WTC11 (cell line): ENCODE results near the gene SPINDOC. TPM values are rescaled to one million over a fixed set of nuclear protein-coding genes. Genes with fewer than 3 reads are reported as not detected.

Experiments used
- ATAC-seq: fragments of 200-7000 bp; cut with Tn5 transposase; 2 replicates; pipeline ENCODE4 v1.10.0; 2021; ENCODE audit warnings: mild to moderate bottlenecking, moderate library complexity
- CTCF ChIA-PET: fragments of 300-600 bp; sonication (Branson Sonifier 250); formaldehyde crosslinking; loops from one replicate; lab custom pipeline; 2021; ENCODE audit warnings: antibody characterized with exemption; lab: Charles Lee
- POLR2A ChIA-PET: fragments of 350-600 bp; sonication (Branson Sonifier 250); formaldehyde crosslinking; loops from one replicate; lab custom pipeline; 2021; ENCODE audit warnings: antibody characterized with exemption; lab: Charles Lee
- DNase-seq: peaks from one replicate; pipeline ENCODE4 v3.0.0; 2021; ENCODE audit warnings: low spot score
- H3K27ac Mint-ChIP-seq: 2 replicates; pipeline ENCODE4 v1.8.0; 2021; ENCODE audit warnings: mixed read lengths
- H3K27me3 Mint-ChIP-seq: 2 replicates; pipeline ENCODE4 v1.8.0; 2021; ENCODE audit warnings: low read depth, mild to moderate bottlenecking, moderate library complexity, mixed read lengths
- H3K36me3 Mint-ChIP-seq: 2 replicates; pipeline ENCODE4 v1.8.0; 2021; ENCODE audit warnings: mixed read lengths
- H3K4me1 Mint-ChIP-seq: 2 replicates; pipeline ENCODE4 v1.8.0; 2022; ENCODE audit warnings: mixed read lengths
- H3K4me3 Mint-ChIP-seq: 2 replicates; pipeline ENCODE4 v1.8.0; 2021; ENCODE audit warnings: mild to moderate bottlenecking, moderate library complexity, mixed read lengths
- H3K9me3 Mint-ChIP-seq: 2 replicates; pipeline ENCODE4 v1.8.0; 2021; ENCODE audit warnings: mixed read lengths
- ATF1 ChIP-seq: sonication (generic); formaldehyde crosslinking; IDR thresholded peaks from 2 replicates; pipeline ENCODE4 v1.8.1; 2023; ENCODE audit warnings: mild to moderate bottlenecking, moderate library complexity, missing genetic modification reagents
- CREB1 ChIP-seq: sonication (generic); formaldehyde crosslinking; IDR thresholded peaks from 2 replicates; pipeline ENCODE4 v1.8.0; 2023; ENCODE audit warnings: mild to moderate bottlenecking, missing genetic modification reagents
- CREM ChIP-seq: sonication (generic); formaldehyde crosslinking; IDR thresholded peaks from 2 replicates; pipeline ENCODE4 v1.8.1; 2022; ENCODE audit warnings: mild to moderate bottlenecking, missing genetic modification reagents, moderate library complexity
- NFATC4 ChIP-seq: fragments of 250-450 bp; sonication (Bioruptor Pico); IDR thresholded peaks from 2 replicates; pipeline ENCODE4 v1.9.0; 2021; ENCODE audit warnings: mild to moderate bottlenecking
- NFE2L1 ChIP-seq: sonication (generic); formaldehyde crosslinking; IDR thresholded peaks from 2 replicates; pipeline ENCODE4 v1.8.1; 2023; ENCODE audit warnings: missing genetic modification reagents
- RELA ChIP-seq: sonication (generic); formaldehyde crosslinking; IDR thresholded peaks from 2 replicates; pipeline ENCODE4 v1.8.1; 2022; ENCODE audit warnings: missing genetic modification reagents, mild to moderate bottlenecking, borderline replicate concordance
- SP1 ChIP-seq: sonication (generic); formaldehyde crosslinking; conservative IDR thresholded peaks from 2 replicates; pipeline ENCODE4 v1.8.1; 2022; ENCODE audit warnings: missing genetic modification reagents
- ZNF138 ChIP-seq: sonication (generic); formaldehyde crosslinking; conservative IDR thresholded peaks from 2 replicates; pipeline ENCODE4 v1.8.1; 2022; ENCODE audit warnings: mild to moderate bottlenecking, moderate library complexity, missing genetic modification reagents
- total RNA-seq: library from RNA; stranded (reverse); gene quantifications from 3 replicates; pipeline ENCODE4 v1.2.3, GENCODE V29; 2021
- TF ChIP-seq, protein P1 (sequence below): fragments of 250-450 bp; sonication (Bioruptor Pico); IDR thresholded peaks from 2 replicates; pipeline ENCODE4 v1.9.0; 2021; ENCODE audit warnings: moderate library complexity, mild to moderate bottlenecking, inconsistent platforms, borderline replicate concordance
- TF ChIP-seq, protein P2 (sequence below): sonication (generic); formaldehyde crosslinking; IDR thresholded peaks from 2 replicates; pipeline ENCODE4 v1.8.1; 2023; ENCODE audit warnings: mild to moderate bottlenecking, missing genetic modification reagents, moderate library complexity
- TF ChIP-seq, protein P3 (sequence below): sonication (generic); formaldehyde crosslinking; IDR thresholded peaks from 2 replicates; pipeline ENCODE4 v1.8.0; 2022; ENCODE audit warnings: mild to moderate bottlenecking, missing genetic modification reagents
- TF ChIP-seq, protein P4 (sequence below): fragments of 250-450 bp; sonication (Bioruptor Pico); IDR thresholded peaks from 2 replicates; pipeline ENCODE4 v2.1.2; 2022; ENCODE audit warnings: mild to moderate bottlenecking, moderate library complexity
- TF ChIP-seq, protein P5 (sequence below): fragments of 250-450 bp; sonication (Bioruptor Pico); conservative IDR thresholded peaks from 2 replicates; pipeline ENCODE4 v1.9.0; 2021; ENCODE audit warnings: mild to moderate bottlenecking
- TF ChIP-seq, protein P6 (sequence below): sonication (generic); formaldehyde crosslinking; IDR thresholded peaks from 2 replicates; pipeline ENCODE4 v1.8.1; 2023; ENCODE audit warnings: mild to moderate bottlenecking, missing genetic modification reagents
- TF ChIP-seq, protein P7 (sequence below): fragments of 250-450 bp; sonication (Bioruptor Pico); IDR thresholded peaks from 2 replicates; pipeline ENCODE4 v1.8.0; 2021; ENCODE audit warnings: mild to moderate bottlenecking

SPINDOC gene
- total RNA-seq, 1 experiment from 2014 or later: 93.8 TPM

DNA sequence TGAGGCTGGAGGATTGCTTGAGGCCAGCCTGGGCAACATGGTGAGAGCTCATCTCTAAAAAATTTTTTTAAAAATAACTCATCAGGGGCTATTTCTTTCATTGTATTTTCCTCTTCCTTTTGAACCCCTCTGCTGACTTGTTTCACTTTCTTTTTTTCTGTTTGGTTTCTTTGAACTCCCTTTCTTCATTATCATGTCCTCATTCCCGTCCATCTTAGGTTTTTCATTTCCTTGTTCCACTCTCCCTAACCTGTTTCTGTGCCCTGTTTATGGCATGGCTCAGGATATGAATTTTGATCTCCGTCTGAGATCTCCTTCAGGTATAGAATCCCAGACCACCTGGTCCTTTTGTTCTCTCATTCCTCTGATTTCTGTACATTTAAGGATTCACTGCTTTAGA, 38.1 kb downstream of the SPINDOC start:
- POLR2A ChIA-PET: no interaction called here
- H3K36me3 Mint-ChIP-seq: peaks cover 21% of the 10 kb centered on the region
- H3K4me3 Mint-ChIP-seq: no peak overlapping the region
- DNase-seq (no peak), ATAC-seq (no peak)
- H3K9me3 Mint-ChIP-seq: peaks cover 5% of the 10 kb centered on the region; the same call in 1 of the 2 replicates
- H3K4me1 Mint-ChIP-seq: peaks cover 41% of the 10 kb centered on the region
- H3K27me3 Mint-ChIP-seq: no peaks in the 10 kb centered on the region
- CTCF ChIA-PET: interaction anchor here (1.8 kb wide), 1 partner anchor 32 kb away, joined by 4 read pairs; no protein-coding TSS in a partner anchor
- H3K27ac Mint-ChIP-seq: peak overlapping the region; percentile 78
- TF ChIP-seq, protein P1, sequence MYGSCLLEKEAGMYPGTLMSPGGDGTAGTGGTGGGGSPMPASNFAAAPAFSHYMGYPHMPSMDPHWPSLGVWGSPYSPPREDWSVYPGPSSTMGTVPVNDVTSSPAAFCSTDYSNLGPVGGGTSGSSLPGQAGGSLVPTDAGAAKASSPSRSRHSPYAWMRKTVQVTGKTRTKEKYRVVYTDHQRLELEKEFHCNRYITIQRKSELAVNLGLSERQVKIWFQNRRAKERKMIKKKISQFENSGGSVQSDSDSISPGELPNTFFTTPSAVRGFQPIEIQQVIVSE (CRISPR knock-in tag): no peak
- TF ChIP-seq, protein P2, sequence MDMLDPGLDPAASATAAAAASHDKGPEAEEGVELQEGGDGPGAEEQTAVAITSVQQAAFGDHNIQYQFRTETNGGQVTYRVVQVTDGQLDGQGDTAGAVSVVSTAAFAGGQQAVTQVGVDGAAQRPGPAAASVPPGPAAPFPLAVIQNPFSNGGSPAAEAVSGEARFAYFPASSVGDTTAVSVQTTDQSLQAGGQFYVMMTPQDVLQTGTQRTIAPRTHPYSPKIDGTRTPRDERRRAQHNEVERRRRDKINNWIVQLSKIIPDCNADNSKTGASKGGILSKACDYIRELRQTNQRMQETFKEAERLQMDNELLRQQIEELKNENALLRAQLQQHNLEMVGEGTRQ (CRISPR knock-in tag): no peak
- no peak for TF ChIP-seq NFATC4 (CRISPR knock-in tag)
- TF ChIP-seq, protein P3, sequence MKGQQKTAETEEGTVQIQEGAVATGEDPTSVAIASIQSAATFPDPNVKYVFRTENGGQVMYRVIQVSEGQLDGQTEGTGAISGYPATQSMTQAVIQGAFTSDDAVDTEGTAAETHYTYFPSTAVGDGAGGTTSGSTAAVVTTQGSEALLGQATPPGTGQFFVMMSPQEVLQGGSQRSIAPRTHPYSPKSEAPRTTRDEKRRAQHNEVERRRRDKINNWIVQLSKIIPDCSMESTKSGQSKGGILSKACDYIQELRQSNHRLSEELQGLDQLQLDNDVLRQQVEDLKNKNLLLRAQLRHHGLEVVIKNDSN (CRISPR knock-in tag): no peak
- TF ChIP-seq, protein P4, sequence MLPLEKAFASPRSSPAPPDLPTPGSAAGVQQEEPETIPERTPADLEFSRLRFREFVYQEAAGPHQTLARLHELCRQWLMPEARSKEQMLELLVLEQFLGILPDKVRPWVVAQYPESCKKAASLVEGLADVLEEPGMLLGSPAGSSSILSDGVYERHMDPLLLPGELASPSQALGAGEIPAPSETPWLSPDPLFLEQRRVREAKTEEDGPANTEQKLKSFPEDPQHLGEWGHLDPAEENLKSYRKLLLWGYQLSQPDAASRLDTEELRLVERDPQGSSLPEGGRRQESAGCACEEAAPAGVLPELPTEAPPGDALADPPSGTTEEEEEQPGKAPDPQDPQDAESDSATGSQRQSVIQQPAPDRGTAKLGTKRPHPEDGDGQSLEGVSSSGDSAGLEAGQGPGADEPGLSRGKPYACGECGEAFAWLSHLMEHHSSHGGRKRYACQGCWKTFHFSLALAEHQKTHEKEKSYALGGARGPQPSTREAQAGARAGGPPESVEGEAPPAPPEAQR (CRISPR knock-in tag): no peak
- no peak for TF ChIP-seq CREM (CRISPR knock-in tag)
- TF ChIP-seq, protein P5, sequence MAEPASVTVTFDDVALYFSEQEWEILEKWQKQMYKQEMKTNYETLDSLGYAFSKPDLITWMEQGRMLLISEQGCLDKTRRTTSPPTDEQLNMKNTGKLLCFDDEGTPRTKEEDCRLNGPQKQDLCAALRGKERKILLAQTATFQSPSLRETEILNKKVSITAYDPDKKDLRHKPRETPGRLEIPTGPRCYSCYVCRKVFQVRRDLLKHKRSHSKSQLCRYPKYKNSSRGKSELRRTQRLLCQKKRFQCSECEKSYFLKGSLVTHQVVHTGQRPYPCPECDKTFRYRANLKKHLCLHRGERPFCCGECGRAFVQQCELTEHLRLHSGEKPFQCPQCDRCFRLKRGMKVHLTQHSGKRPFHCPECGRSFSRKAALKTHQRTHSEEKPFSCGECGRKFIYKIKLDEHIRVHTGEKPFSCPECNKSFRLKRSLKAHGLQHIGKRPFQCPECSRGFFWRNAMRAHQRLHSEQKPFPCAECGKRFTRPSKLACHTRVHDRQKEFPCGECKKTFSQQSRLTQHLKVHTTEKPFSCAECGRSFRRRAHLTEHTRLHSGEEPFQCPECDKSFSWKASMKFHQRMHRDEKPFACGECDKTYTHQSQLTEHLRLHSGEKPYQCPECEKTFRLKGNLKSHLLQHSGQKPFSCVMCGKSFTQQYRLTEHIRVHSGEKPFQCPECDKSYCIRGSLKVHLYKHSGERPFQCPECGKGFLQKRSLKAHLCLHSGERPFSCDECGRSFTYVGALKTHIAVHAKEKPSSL (CRISPR knock-in tag): no peak
- TF ChIP-seq, protein P6, sequence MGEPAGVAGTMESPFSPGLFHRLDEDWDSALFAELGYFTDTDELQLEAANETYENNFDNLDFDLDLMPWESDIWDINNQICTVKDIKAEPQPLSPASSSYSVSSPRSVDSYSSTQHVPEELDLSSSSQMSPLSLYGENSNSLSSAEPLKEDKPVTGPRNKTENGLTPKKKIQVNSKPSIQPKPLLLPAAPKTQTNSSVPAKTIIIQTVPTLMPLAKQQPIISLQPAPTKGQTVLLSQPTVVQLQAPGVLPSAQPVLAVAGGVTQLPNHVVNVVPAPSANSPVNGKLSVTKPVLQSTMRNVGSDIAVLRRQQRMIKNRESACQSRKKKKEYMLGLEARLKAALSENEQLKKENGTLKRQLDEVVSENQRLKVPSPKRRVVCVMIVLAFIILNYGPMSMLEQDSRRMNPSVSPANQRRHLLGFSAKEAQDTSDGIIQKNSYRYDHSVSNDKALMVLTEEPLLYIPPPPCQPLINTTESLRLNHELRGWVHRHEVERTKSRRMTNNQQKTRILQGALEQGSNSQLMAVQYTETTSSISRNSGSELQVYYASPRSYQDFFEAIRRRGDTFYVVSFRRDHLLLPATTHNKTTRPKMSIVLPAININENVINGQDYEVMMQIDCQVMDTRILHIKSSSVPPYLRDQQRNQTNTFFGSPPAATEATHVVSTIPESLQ (CRISPR knock-in tag): no peak
- TF ChIP-seq NFE2L1 (CRISPR knock-in tag): no peak

DNA sequence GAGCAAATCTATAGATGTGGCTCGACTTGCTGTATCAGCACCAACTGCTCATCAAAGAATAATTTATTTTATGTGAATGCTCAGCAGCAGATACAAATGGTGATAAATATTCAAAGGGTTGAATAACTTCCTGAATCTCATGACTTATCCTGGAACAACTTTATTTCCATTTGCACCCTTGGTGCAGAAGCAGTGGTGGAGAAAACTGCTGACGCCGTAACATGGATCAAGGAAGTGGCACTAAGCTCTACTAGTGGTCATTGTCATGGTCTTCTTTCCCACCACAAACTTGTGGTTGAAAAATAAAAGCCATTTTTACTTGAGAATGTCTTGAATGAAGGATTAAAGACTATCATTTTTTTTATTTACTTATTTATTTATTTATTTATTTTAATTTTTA, 40.2 kb downstream of the SPINDOC start:
- no peak for TF ChIP-seq SP1 (CRISPR knock-in tag)
- no peak for TF ChIP-seq ATF1 (CRISPR knock-in tag)
- TF ChIP-seq CREB1 (CRISPR knock-in tag): no peak
- TF ChIP-seq, protein P7, sequence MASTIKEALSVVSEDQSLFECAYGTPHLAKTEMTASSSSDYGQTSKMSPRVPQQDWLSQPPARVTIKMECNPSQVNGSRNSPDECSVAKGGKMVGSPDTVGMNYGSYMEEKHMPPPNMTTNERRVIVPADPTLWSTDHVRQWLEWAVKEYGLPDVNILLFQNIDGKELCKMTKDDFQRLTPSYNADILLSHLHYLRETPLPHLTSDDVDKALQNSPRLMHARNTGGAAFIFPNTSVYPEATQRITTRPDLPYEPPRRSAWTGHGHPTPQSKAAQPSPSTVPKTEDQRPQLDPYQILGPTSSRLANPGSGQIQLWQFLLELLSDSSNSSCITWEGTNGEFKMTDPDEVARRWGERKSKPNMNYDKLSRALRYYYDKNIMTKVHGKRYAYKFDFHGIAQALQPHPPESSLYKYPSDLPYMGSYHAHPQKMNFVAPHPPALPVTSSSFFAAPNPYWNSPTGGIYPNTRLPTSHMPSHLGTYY (CRISPR knock-in tag): no peak
- TF ChIP-seq RELA (CRISPR knock-in tag): no peak
- TF ChIP-seq ZNF138 (CRISPR knock-in tag): no peak
- Mint-ChIP-seq H3K27ac (no peak overlapping the region), H3K36me3 (peaks cover 21% of the 10 kb centered on the region), H3K9me3 (peaks cover 5% of the 10 kb centered on the region; the same call in 1 of the 2 replicates), H3K27me3 (no peaks in the 10 kb centered on the region), H3K4me3 (no peak overlapping the region), H3K4me1 (peaks cover 28% of the 10 kb centered on the region)
- DNase-seq: no peak
- ChIA-PET POLR2A (interaction anchor here (0.6 kb wide), 1 partner anchor 141 kb away, joined by 3 read pairs; no protein-coding TSS in a partner anchor), CTCF (no interaction called here)
- no peak for ATAC-seq
